Ectodermal cell (in vitro differentiated cells): Measurements from ENCODE around the gene TNNI3K.

Source experiments
- H3K27ac ChIP-seq: 2 replicates; pipeline ENCODE4 v1.7.0; 2013; ENCODE audit warnings: mild to moderate bottlenecking, low read depth, low read length; ENCODE audit not compliant: insufficient read depth, poor library complexity, severe bottlenecking
- H3K27me3 ChIP-seq: 2 replicates; pipeline ENCODE4 v1.7.0; 2013; ENCODE audit warnings: mild to moderate bottlenecking, low read length; ENCODE audit not compliant: insufficient read depth, control insufficient read depth, poor library complexity, severe bottlenecking
- H3K36me3 ChIP-seq: one replicate; pipeline ENCODE4 v1.7.0; 2013; ENCODE audit warnings: low read length; ENCODE audit not compliant: control insufficient read depth, insufficient read depth
- H3K4me1 ChIP-seq: one replicate; pipeline ENCODE4 v1.7.0; 2013; ENCODE audit warnings: low read length; ENCODE audit not compliant: control insufficient read depth, insufficient read depth
- H3K4me3 ChIP-seq: 2 replicates; pipeline ENCODE4 v1.7.0; 2013; ENCODE audit warnings: low read depth, low read length, control low read depth; ENCODE audit not compliant: insufficient read depth
- H3K9me3 ChIP-seq: 2 replicates; pipeline ENCODE4 v1.7.0; 2013; ENCODE audit warnings: mild to moderate bottlenecking, low read length, moderate library complexity; ENCODE audit not compliant: control insufficient read depth
- WGBS, 2 experiments: methylation state at CpG; one replicate each; pipeline ENCODE4 v1.1.7; 2013; ENCODE audit warnings: missing lambda C conversion rate in 2 of 2; 5-methylcytosine and 5-hydroxymethylcytosine counted together

Gene TNNI3K

DNA sequence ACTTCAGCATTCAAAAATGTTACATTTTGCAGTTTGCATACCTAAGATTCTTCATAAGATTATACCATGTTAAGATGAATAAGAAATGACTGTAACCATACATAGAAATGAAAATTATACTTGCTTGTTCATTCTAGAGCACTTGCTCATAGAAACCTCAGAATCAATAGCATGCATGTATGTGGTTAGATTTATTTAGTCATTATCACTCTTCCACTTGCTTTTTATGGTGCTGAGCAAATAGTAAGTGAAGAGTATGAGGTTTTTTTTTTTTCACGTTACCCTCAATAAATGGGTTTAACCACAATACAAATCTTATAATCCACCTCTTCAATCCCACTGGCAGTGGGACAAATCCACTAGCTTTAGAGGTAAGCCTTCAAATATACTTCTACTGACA is 192.5 kb downstream of the TNNI3K start:
- no CpG with 5 or more reads among the region's 1 CpG for WGBS, 2 experiments
- Histone ChIP-seq H3K4me1 (peaks cover 13% of the 10 kb centered on the region), H3K9me3 (no peaks in the 10 kb centered on the region), H3K36me3 (no peaks in the 10 kb centered on the region), H3K27me3 (no peaks in the 10 kb centered on the region), H3K27ac (no peak overlapping the region), H3K4me3 (no peak overlapping the region)

DNA sequence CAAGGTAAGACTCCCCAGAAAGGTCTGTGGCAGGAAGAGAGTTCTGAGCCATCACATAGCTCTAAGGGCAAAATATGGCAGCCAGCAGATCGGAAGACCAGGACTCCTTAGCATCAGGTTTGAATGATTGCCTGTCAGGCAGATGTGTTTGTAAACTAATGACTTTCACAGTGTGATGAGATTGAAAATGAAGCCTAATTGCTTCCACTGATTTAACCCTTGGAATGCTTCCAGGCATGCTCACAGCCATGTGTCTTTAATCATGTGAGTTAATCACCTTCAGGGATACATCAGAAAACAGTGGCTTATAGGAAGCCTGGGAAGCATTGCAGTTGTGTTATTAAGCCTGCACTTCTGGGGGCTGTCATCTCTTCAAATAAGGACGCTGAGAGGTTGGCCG is 194.4 kb downstream of the TNNI3K start:
- H3K27ac ChIP-seq = no peak overlapping the region
- no peaks in the 10 kb centered on the region for H3K27me3 ChIP-seq
- H3K9me3 ChIP-seq = no peaks in the 10 kb centered on the region
- H3K36me3 ChIP-seq = no peaks in the 10 kb centered on the region
- no peak overlapping the region for H3K4me3 ChIP-seq
- H3K4me1 ChIP-seq = peaks cover 13% of the 10 kb centered on the region
- WGBS, 2 experiments = 56 to 76% methylated on average over 2 to 3 of the region's 3 CpGs

DNA sequence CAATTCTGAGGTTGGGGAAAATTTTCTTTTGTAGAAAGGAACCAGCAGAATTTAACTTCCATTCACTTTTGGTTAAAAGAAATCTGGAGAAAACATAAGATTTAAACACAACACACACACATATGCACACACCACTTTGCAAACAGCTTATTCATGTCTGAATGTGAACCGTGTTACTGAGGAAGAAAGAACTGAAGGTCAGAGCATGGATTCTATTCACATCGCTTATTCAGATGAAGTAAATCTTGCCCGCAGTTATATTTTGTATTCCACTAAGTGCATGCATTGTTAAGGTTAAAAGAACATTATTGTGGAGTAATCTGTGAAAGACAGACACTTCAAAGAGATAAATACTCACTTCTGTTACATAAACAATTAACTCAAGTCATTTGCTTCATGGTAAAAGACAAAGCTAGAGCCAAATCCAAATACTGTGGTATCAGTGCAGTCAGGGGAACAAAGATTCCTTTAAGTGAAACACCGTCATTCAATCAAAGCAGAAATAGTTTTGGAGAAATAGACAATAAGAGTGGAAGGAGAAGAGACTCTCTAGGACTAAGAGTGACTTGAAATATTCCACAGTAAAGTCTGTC is 195.3 kb downstream of the TNNI3K start:
- no peaks in the 10 kb centered on the region for H3K9me3 ChIP-seq
- H3K4me1 ChIP-seq = peaks cover 13% of the 10 kb centered on the region
- no peak overlapping the region for H3K4me3 ChIP-seq
- H3K27me3 ChIP-seq = no peaks in the 10 kb centered on the region
- H3K27ac ChIP-seq = no peak overlapping the region
- whole genome bisulfite sequencing, 2 experiments = 88 to 92% methylated on average over 4 of the region's 4 CpGs
- no peaks in the 10 kb centered on the region for H3K36me3 ChIP-seq

DNA sequence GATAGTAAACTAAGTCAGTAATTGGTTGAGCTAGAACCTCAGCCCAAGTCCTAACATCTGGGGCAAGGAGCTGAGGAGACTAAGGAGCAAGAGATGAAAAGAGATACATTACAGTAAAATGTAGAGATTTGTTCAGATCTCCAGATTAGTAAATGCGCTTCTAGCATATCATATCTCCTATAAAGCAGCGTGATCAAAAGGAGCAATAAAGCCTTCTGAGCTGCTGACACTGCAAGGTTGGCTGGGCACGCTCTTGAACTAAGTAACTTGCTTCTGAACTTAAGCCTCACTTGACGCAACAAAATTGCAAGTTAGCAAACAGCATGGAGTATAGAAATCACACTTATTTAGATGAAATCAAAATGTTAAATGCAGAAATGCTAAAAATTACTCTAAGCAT is 196.3 kb downstream of the TNNI3K start:
- Histone ChIP-seq H3K27me3 (no peaks in the 10 kb centered on the region), H3K4me1 (peaks cover 7% of the 10 kb centered on the region), H3K9me3 (no peaks in the 10 kb centered on the region), H3K27ac (no peak overlapping the region), H3K4me3 (no peak overlapping the region), H3K36me3 (no peaks in the 10 kb centered on the region)
- 95 to 99% methylated on average over 3 to 4 of the region's 4 CpGs for WGBS, 2 experiments

DNA sequence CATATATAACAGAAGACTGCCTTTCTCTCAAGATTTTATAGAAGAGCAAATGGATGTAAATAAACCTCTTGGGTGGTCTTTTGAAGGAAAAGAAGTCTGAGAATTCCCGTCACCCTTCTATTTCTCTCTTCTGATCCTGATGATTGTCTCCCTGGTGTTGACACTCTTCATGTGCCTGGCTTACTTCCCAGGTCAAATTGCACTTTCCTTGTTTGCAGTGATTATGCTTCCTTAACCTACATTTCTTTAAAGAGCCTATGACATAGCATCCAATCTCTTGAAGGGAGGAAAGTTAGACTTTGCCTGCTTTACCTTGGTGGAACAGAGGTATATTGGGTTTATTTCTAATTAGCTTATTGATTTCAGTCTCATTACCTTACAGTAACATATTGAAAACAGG is 197.1 kb downstream of the TNNI3K start:
- H3K9me3 ChIP-seq = no peaks in the 10 kb centered on the region
- no peak overlapping the region for H3K27ac ChIP-seq
- no peaks in the 10 kb centered on the region for H3K36me3 ChIP-seq
- H3K4me3 ChIP-seq = no peak overlapping the region
- peaks cover 7% of the 10 kb centered on the region for H3K4me1 ChIP-seq
- 0% methylated on average over 1 of the region's 1 CpG for WGBS, 2 experiments
- H3K27me3 ChIP-seq = no peaks in the 10 kb centered on the region

DNA sequence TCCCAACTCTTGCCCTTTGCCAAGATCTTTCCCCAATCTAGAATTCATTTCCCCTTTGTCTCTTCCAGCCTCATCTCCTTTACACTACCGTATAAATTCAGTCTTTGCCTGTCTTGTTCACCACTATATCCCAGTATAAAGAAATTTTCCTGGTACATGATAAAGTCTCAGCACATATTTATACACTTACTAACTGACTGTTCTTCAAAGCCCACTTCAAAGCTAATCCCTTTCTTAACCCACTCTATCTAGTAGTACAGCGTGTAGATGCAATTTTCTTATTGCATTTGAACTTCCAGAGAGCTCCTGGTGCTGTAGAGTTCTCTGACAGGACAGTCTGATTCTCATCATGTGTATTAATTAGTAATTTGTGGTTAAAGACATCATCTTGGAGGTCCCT is 199.1 kb downstream of the TNNI3K start:
- H3K9me3 ChIP-seq = no peaks in the 10 kb centered on the region
- H3K4me1 ChIP-seq = peaks cover 7% of the 10 kb centered on the region
- 88 to 92% methylated on average over 2 of the region's 2 CpGs for WGBS, 2 experiments
- H3K27ac ChIP-seq = no peak overlapping the region
- no peaks in the 10 kb centered on the region for H3K27me3 ChIP-seq
- no peak overlapping the region for H3K4me3 ChIP-seq
- no peaks in the 10 kb centered on the region for H3K36me3 ChIP-seq

DNA sequence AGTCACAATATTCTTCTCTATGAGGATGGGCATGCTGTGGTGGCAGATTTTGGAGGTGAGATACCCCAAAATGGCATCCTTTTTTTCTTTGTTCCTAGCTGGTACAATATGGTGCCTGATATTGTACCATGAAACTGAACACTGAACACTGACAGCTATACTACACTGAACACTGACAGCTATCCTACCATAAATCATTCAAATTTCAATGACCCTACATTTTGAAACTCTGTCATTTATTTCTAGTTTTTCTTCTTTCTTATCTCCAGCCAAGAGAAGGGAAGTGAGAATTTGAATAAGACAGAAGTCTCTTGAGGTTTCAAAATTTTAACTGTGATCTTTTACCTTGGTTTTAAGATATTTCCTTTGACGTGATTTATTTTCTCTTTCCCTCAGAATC is 200.9 kb downstream of the TNNI3K start:
- Histone ChIP-seq H3K9me3 (no peaks in the 10 kb centered on the region), H3K4me3 (no peak overlapping the region), H3K4me1 (no peaks in the 10 kb centered on the region), H3K27ac (no peak overlapping the region), H3K27me3 (no peaks in the 10 kb centered on the region), H3K36me3 (no peaks in the 10 kb centered on the region)
- 94 to 100% methylated on average over 1 of the region's 1 CpG for WGBS, 2 experiments

DNA sequence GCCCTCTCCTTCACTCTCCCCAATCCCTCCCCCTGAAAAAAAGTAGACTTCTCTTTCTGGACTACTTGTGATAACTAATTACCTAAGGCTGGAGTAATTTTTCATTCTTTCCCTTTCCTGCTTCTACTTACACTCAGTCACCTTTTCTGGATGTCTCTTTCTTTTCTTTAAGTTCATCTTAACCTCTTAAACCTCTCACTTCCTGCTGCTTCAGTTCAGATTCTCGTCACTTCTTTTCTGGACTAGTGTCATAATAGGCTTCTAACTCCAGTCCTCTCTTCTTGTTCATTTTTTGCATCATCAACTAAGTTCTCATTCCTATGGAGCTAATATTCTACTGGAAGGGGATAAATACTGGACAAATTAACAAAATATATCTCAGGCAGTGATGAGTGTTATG is 201.8 kb downstream of the TNNI3K start:
- no peaks in the 10 kb centered on the region for H3K36me3 ChIP-seq
- H3K4me1 ChIP-seq = no peaks in the 10 kb centered on the region
- no peaks in the 10 kb centered on the region for H3K27me3 ChIP-seq
- no peak overlapping the region for H3K4me3 ChIP-seq
- no peaks in the 10 kb centered on the region for H3K9me3 ChIP-seq
- H3K27ac ChIP-seq = no peak overlapping the region
- 83 to 88% methylated on average over 1 of the region's 1 CpG for WGBS, 2 experiments

DNA sequence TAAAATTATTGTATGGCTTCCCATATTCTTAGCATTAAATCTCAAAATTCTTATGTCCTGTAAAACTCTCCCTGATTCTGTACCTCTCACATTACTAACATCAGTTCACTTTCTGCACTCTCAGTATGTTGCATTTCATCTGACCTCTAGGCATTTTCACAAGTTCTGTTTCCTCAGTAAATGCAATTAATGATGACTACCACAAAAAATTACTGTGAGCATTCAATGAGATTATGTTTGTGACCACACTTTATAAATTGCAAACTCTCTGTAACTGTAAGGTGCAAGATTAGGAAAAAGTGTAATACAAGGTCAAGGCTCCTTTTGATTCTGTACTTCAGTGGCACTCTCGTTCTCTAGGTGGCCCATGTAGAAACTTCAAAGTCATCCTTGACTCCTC is 216.8 kb downstream of the TNNI3K start:
- Histone ChIP-seq H3K36me3 (no peaks in the 10 kb centered on the region), H3K27ac (no peak overlapping the region), H3K9me3 (no peaks in the 10 kb centered on the region), H3K4me1 (no peaks in the 10 kb centered on the region), H3K4me3 (no peak overlapping the region), H3K27me3 (no peaks in the 10 kb centered on the region)
- WGBS, 2 experiments = 87 to 93% methylated on average over 1 of the region's 1 CpG

DNA sequence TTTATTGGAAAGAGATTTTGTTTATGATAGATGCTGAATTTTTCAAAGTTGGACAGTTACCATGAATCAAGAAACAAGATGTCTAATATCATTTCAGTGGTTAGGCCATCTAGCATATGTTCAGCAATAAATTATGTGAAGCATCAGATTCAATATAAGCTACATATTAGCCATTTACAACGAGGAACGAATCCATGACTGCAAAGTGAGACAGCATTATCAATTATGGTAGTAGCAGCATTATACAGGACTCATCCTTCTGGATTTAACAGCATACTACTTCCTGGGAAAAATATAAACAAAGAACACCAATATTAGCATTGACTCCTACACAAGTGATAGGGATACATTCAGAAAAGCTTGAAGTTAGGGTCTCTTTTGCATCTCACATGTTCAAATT is 218.1 kb downstream of the TNNI3K start:
- no peaks in the 10 kb centered on the region for H3K9me3 ChIP-seq
- H3K4me3 ChIP-seq = no peak overlapping the region
- no peak overlapping the region for H3K27ac ChIP-seq
- no peaks in the 10 kb centered on the region for H3K4me1 ChIP-seq
- WGBS, 2 experiments = 100% methylated on average over 2 of the region's 2 CpGs
- no peaks in the 10 kb centered on the region for H3K27me3 ChIP-seq
- H3K36me3 ChIP-seq = no peaks in the 10 kb centered on the region

DNA sequence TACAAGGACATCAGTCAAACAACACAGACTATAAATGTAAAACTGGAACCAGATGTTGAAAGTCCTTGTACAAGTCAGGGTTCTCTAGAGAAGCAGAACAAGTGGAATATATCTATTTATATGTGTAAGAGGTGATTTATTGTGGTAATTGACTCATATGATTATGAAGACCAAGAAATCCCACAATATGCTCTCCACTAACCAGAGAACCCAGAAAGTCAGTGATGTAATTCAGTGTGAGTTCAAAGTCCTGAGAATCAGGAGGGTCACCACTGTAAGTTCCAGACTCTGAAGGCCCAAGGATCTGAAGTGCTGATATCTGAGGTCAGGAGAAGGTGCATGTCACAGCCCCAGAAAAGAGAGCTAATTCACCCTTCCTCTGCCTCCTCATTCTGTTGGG is 220.2 kb downstream of the TNNI3K start:
- Histone ChIP-seq H3K36me3 (no peaks in the 10 kb centered on the region), H3K4me1 (no peaks in the 10 kb centered on the region), H3K27ac (no peak overlapping the region), H3K27me3 (no peaks in the 10 kb centered on the region), H3K9me3 (no peaks in the 10 kb centered on the region), H3K4me3 (no peak overlapping the region)
